Suprapubic skin (tissue), 4 donors: ENCODE measurements around the gene PRDX5. TPM values are rescaled to one million over a fixed set of nuclear protein-coding genes. Genes with fewer than 3 reads are reported as not detected.

ENCODE experiments used
- DNase-seq, 2 donors: peaks; one replicate each; pipeline ENCODE4 v3.0.0-alpha.2; 2019; ENCODE audit warnings: low spot score in 2 of 2
- H3K27ac ChIP-seq: fragments of 200-600 bp; sonication (generic); one replicate; pipeline ENCODE4 v1.5.1; 2019
- H3K27me3 ChIP-seq: fragments of 200-600 bp; sonication (generic); one replicate; pipeline ENCODE4 v1.5.1; 2019
- H3K36me3 ChIP-seq: fragments of 200-600 bp; sonication (generic); one replicate; pipeline ENCODE4 v1.5.1; 2019
- H3K4me1 ChIP-seq: fragments of 200-600 bp; sonication (generic); one replicate; pipeline ENCODE4 v1.5.1; 2019
- H3K4me3 ChIP-seq: fragments of 200-600 bp; sonication (generic); one replicate; pipeline ENCODE4 v1.5.1; 2019; ENCODE audit warnings: mild to moderate bottlenecking
- H3K9me3 ChIP-seq: fragments of 200-600 bp; sonication (generic); one replicate; pipeline ENCODE4 v1.5.1; 2019
- CTCF ChIP-seq, 2 donors: fragments of 200-600 bp in 1 of 2; fragments of 450-650 bp in 1 of 2; sonication (generic) in 1 of 2; IDR thresholded peaks; one replicate each; pipeline ENCODE4 v1.5.1; 2016 to 2019; ENCODE audit warnings: antibody characterized with exemption in 2 of 2, mild to moderate bottlenecking in 1 of 2, moderate library complexity in 1 of 2
- EP300 ChIP-seq: sonication (generic); formaldehyde crosslinking; IDR thresholded peaks from one replicate; pipeline ENCODE4 v1.6.1; 2017; ENCODE audit warnings: antibody characterized with exemption
- POLR2A ChIP-seq, 2 donors: fragments of 450-650 bp; IDR thresholded peaks; one replicate each; pipeline ENCODE4 v1.6.1; 2017; ENCODE audit warnings: antibody characterized with exemption in 2 of 2, mild to moderate bottlenecking in 2 of 2, moderate library complexity in 2 of 2
- POLR2AphosphoS5 ChIP-seq, 3 donors: sonication (generic); formaldehyde crosslinking; IDR thresholded peaks; one replicate each; pipeline ENCODE4 v1.6.1; 2017; ENCODE audit warnings: antibody characterized with exemption in 3 of 3
- WGBS: methylation state at CpG from one replicate; pipeline ENCODE4 v1.1.5; 2018; 5-methylcytosine and 5-hydroxymethylcytosine counted together
- total RNA-seq, 4 donors: library from RNA; depleted of rRNA; stranded (reverse); fragments of >200 nt; gene quantifications; one replicate each; pipeline ENCODE4 v1.1.0, GENCODE V29; 2016

The PRDX5 gene
- total RNA-seq, 4 donors from 2014 or later, result 130 to 227 (median 187) TPM

- TF ChIP-seq POLR2AphosphoS5 (IDR thresholded peaks at IDR 0.05), result no peak
- TF ChIP-seq EP300, result no peak
- no peak for TF ChIP-seq CTCF (IDR thresholded peaks at IDR 0.05)
- TF ChIP-seq POLR2A (IDR thresholded peaks at IDR 0.05), result no peak
- Histone ChIP-seq H3K4me3 (peak overlapping the region; percentile 88), H3K9me3 (no peaks in the 10 kb centered on the region), H3K36me3 (peaks cover 47% of the 10 kb centered on the region), H3K4me1 (peaks cover 39% of the 10 kb centered on the region), H3K27me3 (no peaks in the 10 kb centered on the region), H3K27ac (no peak overlapping the region)
- no peak for DNase-seq
- 68% methylated on average over 13 of the region's 13 CpGs for WGBS
These were observed 42.6 kb downstream of the PRDX5 start for GRCh38 chr11:64360448-64360921.

DNA sequence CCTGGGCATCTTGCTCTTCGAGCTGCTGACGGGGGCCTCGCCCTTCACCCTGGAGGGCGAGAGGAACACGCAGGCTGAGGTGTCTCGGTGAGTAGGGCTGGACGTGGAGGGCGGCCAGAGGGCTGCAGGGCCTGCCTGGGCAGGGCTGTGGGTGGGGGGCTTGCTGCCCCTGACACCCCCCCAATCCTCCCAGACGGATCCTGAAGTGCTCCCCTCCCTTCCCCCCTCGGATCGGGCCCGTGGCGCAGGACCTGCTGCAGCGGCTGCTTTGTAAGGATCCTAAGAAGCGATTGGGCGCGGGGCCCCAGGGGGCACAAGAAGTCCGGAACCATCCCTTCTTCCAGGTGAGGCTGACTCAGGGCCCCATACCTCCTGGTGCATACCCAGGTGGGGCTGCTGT, 43.7 kb downstream of the PRDX5 start:
- peaks cover 35% of the 10 kb centered on the region for H3K4me1 ChIP-seq
- H3K4me3 ChIP-seq, result no peak overlapping the region
- WGBS, result 75% methylated on average over 9 of the region's 18 CpGs
- no peak for DNase-seq
- H3K36me3 ChIP-seq, result peaks cover 58% of the 10 kb centered on the region
- TF ChIP-seq CTCF (IDR thresholded peaks at IDR 0.05), result no peak
- TF ChIP-seq EP300, result no peak
- H3K27me3 ChIP-seq, result no peaks in the 10 kb centered on the region
- no peak overlapping the region for H3K27ac ChIP-seq
- no peaks in the 10 kb centered on the region for H3K9me3 ChIP-seq

DNA sequence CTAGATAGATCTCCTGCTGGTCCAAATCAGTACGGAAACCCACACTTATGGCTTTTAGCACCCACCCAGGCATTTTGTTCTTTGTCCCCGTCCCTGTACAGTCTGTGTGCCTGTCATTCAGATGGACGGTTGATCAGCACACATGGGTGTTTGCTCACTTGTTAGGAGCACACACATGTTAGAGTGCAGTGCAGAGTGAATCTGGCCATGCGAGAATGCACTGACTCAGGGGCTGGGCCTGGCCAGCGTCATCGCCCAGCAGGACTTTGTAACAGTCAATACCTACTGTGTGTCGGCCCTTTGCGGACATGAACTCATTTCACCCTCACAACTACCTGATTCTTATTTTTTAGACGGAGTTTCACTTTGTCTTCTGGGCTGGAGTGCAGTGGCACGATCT, 44.4 kb downstream of the PRDX5 start:
- H3K9me3 ChIP-seq, result no peaks in the 10 kb centered on the region
- no peak overlapping the region for H3K4me3 ChIP-seq
- WGBS, result 92% methylated on average over 10 of the region's 10 CpGs
- TF ChIP-seq CTCF (IDR thresholded peaks at IDR 0.05) (no peak), POLR2AphosphoS5 (IDR thresholded peaks at IDR 0.05) (no peak), EP300 (no peak), POLR2A (IDR thresholded peaks at IDR 0.05) (no peak)
- no peaks in the 10 kb centered on the region for H3K27me3 ChIP-seq
- peaks cover 34% of the 10 kb centered on the region for H3K4me1 ChIP-seq
- no peak overlapping the region for H3K27ac ChIP-seq
- DNase-seq, result no peak
- H3K36me3 ChIP-seq, result peaks cover 64% of the 10 kb centered on the region

- H3K27ac ChIP-seq, result no peak overlapping the region
- H3K9me3 ChIP-seq, result no peaks in the 10 kb centered on the region
- no peaks in the 10 kb centered on the region for H3K27me3 ChIP-seq
- H3K36me3 ChIP-seq, result peaks cover 85% of the 10 kb centered on the region
- DNase-seq, result no peak
- H3K4me1 ChIP-seq, result peaks cover 16% of the 10 kb centered on the region
- no peak for TF ChIP-seq POLR2A (IDR thresholded peaks at IDR 0.05)
- TF ChIP-seq CTCF (IDR thresholded peaks at IDR 0.05), result no peak
- no peak for TF ChIP-seq POLR2AphosphoS5 (IDR thresholded peaks at IDR 0.05)
- TF ChIP-seq EP300, result no peak
- 88% methylated on average over 6 of the region's 6 CpGs for WGBS
- no peak overlapping the region for H3K4me3 ChIP-seq
These were observed 46.5 kb downstream of the PRDX5 start for GRCh38 chr11:64364435-64364834.

GRCh38 chr11:64364911-64365310, 47.0 kb downstream of the PRDX5 start:
- Histone ChIP-seq H3K36me3 (peaks cover 90% of the 10 kb centered on the region), H3K4me1 (peaks cover 12% of the 10 kb centered on the region), H3K4me3 (no peak overlapping the region), H3K27ac (no peak overlapping the region), H3K9me3 (no peaks in the 10 kb centered on the region), H3K27me3 (no peaks in the 10 kb centered on the region)
- no peak for DNase-seq
- 88% methylated on average over 4 of the region's 4 CpGs for WGBS
- no peak for TF ChIP-seq EP300

DNA sequence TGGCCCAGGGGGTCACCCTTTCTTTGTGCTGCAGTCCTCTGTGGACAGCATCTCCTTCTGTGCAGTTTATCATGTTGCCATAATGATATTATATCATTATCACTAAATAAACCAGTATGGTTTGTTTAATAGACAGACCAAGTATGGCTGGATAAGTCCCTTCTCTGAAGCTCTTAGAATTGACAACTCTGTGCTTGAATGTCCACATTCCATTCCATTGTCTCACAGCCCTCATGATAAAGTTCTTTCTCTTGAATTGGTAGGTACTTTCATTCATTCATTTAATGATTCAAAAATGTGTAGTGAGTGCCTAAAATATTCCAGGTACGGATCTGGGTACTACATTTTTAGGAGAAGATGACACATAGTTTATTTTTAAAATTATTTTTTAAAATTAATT, 48.8 kb downstream of the PRDX5 start:
- no peak for DNase-seq
- H3K27me3 ChIP-seq, result no peaks in the 10 kb centered on the region
- H3K4me3 ChIP-seq, result no peak overlapping the region
- H3K9me3 ChIP-seq, result no peaks in the 10 kb centered on the region
- TF ChIP-seq POLR2AphosphoS5 (IDR thresholded peaks at IDR 0.05), result no peak
- TF ChIP-seq POLR2A (IDR thresholded peaks at IDR 0.05), result no peak
- TF ChIP-seq CTCF (IDR thresholded peaks at IDR 0.05), result no peak
- no peak for TF ChIP-seq EP300
- no peaks in the 10 kb centered on the region for H3K4me1 ChIP-seq
- no peak overlapping the region for H3K27ac ChIP-seq
- 73% methylated on average over 1 of the region's 1 CpG for WGBS
- peaks cover 95% of the 10 kb centered on the region for H3K36me3 ChIP-seq
